ENCODE measurements around the gene GARRE1.

GARRE1 gene

DNA sequence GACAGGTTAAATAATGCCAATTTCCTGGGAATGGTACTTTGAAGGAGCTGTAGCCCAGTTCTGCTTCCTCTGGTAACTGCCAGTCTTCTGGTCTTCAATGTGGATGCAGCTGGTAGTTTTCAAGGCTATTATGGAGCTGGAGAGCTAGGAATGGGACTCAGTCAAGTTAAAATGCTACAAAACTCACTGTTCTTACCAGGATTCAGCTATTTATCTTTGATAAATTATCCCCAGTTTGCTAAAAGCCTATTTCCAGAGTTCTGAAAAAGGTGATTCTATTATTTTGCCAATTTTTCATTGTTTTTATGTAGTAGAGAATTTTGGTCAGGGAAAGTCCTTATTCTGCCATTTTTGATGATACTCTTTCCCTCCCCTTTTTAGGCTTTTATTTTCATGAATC is 40.7 kb downstream of the GARRE1 start:
- DNase-seq: no peak

DNA sequence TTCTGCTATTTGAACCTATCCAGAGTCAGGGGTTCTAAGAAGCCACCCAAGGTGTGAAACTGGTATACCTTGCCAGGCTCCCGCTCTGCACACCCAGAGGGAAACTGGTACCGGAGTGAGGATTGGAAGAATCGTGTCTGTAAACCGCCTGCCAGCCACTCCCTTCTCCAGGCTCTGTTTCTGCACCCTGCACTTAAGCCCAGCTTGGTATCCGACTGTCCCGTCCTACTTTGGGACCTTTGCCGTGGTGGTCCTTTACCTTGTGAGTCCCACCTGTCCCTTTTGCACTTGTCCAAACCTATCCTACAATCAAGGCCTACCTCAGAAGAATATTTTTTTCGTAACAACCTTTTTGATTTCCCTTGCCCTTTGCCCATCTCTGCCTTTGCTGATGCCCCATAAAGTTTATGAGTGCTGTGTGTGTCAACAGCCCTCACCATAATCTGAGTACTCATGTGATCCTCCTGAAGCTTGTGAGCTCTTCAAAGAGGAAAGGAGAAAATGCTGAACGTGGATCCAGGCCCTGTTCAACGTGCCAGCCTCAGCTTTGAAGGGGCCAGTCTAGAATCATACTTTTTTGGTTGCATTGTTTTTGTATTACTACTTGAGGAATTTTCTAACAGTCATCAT is 44.7 kb downstream of the GARRE1 start:
- no peak for DNase-seq

DNA sequence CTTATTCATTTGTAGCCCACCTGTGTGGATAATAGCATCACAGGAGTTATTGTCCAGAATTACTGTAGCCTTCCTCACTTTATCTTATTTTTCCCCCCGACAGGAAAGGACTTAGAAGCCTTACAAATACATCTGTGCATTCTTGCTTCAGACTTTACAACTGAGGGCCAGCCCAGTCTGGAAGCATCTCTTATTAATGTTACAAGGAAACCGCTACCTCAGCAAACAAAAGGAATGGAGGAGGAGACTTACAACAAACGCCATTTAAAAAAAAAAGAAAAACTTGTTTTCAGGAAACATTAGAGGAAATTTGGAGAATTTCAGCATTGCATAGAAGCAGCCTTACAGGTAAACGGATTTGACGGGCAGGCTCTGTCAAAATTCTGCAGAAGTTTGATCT is 45.2 kb downstream of the GARRE1 start:
- no peak for DNase-seq

DNA sequence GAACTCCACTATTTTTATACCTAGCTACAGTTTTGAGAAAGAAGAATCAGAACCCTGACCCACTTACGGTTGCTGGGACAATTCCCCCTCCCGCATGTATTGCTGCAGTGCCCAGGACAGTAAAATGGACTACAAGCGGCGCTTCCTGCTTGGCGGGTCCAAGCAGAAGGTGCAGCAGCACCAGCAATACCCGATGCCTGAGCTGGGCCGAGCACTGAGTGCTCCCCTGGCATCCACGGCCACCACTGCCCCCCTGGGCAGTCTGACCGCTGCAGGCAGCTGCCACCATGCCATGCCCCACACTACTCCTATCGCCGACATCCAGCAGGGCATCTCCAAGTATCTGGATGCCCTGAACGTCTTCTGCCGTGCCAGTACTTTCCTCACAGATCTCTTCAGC is 46.0 kb downstream of the GARRE1 start:
- no peak for DNase-seq

DNA sequence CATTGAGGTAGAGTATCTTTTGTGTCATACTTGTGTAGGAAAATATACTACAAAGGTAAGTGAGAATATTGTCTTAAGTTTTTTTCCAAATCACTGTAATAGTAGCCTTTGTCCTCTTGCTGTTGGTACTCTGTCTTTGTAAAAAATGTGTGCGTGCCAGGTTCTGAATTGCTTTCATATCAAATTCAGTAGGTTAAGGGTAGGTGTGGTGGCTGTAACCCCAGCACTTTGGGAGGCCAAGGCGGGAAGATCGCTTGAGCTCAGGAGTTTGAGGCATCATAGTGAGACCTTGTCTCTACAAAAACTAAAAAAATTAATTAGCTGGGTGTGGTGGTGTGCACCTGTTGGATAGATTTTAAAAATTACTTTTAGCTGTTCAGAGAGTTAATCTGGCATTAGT is 46.6 kb downstream of the GARRE1 start:
- no peak for DNase-seq

All from fibroblast of skin of right quadriceps (primary cell).